Tibial nerve (tissue), 4 donors: ENCODE data around the gene FN3KRP.

Experiments used
- EP300 ChIP-seq, 2 donors: sonication (generic); formaldehyde crosslinking; IDR thresholded peaks; one replicate each; pipeline ENCODE4 v1.6.1; 2017; ENCODE audit warnings: antibody characterized with exemption in 2 of 2, mild to moderate bottlenecking in 1 of 2
- POLR2A ChIP-seq, 2 donors: fragments of 450-650 bp; IDR thresholded peaks; one replicate each; pipeline ENCODE4 v1.6.1; 2017; ENCODE audit warnings: antibody characterized with exemption in 2 of 2, mild to moderate bottlenecking in 2 of 2, moderate library complexity in 2 of 2
- TF ChIP-seq, protein P1 (sequence below), 5 experiments: fragments of 200-600 bp in 3 of 5; fragments of 450-650 bp in 2 of 5; sonication (generic) in 3 of 5; IDR thresholded peaks; one replicate each; pipeline ENCODE4 v1.5.1; 2016 to 2019; ENCODE audit warnings: antibody characterized with exemption in 5 of 5, mild to moderate bottlenecking in 3 of 5, moderate library complexity in 2 of 5

DNA sequence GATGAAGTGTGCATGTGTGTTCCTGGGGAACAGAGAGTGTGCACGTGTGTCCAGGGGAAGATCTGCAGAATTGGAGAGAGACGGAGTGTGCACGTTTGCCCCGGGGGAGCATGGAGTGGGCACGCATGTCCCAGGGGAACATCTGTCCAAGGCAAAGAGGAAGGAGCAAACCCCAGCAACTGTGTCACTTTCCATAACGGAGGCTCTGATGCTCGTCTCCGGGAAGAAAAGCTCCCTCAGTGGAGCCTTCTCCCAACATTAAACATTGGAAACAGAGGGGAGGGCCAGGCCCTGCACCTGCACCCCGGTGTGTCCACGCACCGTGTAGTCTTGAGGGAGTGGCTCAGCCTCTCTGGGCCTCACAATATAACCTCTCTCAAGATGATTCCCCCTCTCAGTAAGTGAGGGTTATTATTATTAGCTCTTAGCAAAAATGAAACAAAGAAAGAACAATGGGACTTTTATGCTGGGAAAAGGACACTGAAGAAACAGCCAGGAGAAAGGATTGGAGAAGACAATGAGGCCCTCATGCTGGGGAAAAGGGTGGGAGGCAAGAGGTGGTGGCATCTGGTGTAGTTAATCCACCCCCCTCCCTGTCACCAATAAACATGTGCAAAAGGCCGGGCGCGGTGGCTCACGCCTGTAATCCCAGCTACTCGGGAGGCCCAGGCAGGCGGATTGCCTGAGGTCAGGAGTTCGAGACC lies 25.6 kb upstream of the FN3KRP start:
- TF ChIP-seq, protein P1, sequence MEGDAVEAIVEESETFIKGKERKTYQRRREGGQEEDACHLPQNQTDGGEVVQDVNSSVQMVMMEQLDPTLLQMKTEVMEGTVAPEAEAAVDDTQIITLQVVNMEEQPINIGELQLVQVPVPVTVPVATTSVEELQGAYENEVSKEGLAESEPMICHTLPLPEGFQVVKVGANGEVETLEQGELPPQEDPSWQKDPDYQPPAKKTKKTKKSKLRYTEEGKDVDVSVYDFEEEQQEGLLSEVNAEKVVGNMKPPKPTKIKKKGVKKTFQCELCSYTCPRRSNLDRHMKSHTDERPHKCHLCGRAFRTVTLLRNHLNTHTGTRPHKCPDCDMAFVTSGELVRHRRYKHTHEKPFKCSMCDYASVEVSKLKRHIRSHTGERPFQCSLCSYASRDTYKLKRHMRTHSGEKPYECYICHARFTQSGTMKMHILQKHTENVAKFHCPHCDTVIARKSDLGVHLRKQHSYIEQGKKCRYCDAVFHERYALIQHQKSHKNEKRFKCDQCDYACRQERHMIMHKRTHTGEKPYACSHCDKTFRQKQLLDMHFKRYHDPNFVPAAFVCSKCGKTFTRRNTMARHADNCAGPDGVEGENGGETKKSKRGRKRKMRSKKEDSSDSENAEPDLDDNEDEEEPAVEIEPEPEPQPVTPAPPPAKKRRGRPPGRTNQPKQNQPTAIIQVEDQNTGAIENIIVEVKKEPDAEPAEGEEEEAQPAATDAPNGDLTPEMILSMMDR (IDR thresholded peaks at IDR 0.05), result no peak
- TF ChIP-seq POLR2A (IDR thresholded peaks at IDR 0.05) (no peak), EP300 (IDR thresholded peaks at IDR 0.05) (peak in 1 of 2 donors; percentile 41)
